LHCN-M2 (cell line): ENCODE results near the gene KISS1R. TPM values are rescaled to one million over a fixed set of nuclear protein-coding genes. Genes with fewer than 3 reads are reported as not detected.
A peak's percentile ranks its signal among the peaks of the same experiment; 100 is the strongest.

Source experiments
- DNase-seq: peaks from one replicate; pipeline ENCODE4 v3.0.0-alpha.2; 2012; ENCODE audit warnings: low read depth
- total RNA-seq: library from RNA; depleted of rRNA; stranded (reverse); fragments of >200 nt; gene quantifications from 2 replicates; pipeline ENCODE4 v1.2.3, GENCODE V29; 2014

Gene KISS1R
- total RNA-seq, 1 experiment from 2014 or later, result not detected

GRCh38 chr19:934865-935479 lies 17.8 kb downstream of the KISS1R start:
- peak; percentile 43 for DNase-seq

- DNase-seq, result no peak
These were observed 19.0 kb downstream of the KISS1R start for GRCh38 chr19:936175-936546.

- no peak for DNase-seq
These were observed 20.1 kb downstream of the KISS1R start for GRCh38 chr19:937259-937694.

- DNase-seq, result no peak
These were observed 21.2 kb downstream of the KISS1R start for GRCh38 chr19:938233-938923.

- DNase-seq, result no peak
These were observed 22.3 kb downstream of the KISS1R start for GRCh38 chr19:939439-939838.

GRCh38 chr19:939922-940321 lies 22.8 kb downstream of the KISS1R start:
- DNase-seq, result no peak

- DNase-seq, result peak; percentile 72
These were observed 23.6 kb downstream of the KISS1R start for GRCh38 chr19:940591-941291.

GRCh38 chr19:941292-942132 lies 24.4 kb downstream of the KISS1R start:
- DNase-seq, result no peak

- DNase-seq, result no peak
These were observed 25.1 kb downstream of the KISS1R start for GRCh38 chr19:942133-942645.

GRCh38 chr19:943551-944170 lies 26.5 kb downstream of the KISS1R start:
- no peak for DNase-seq

GRCh38 chr19:944171-944567 lies 27.0 kb downstream of the KISS1R start:
- DNase-seq, result no peak

- DNase-seq, result no peak
These were observed 27.6 kb downstream of the KISS1R start for GRCh38 chr19:944663-945241.

GRCh38 chr19:945401-946252 lies 28.5 kb downstream of the KISS1R start:
- no peak for DNase-seq

GRCh38 chr19:947090-947706 lies 30.1 kb downstream of the KISS1R start:
- no peak for DNase-seq

- no peak for DNase-seq
These were observed 30.8 kb downstream of the KISS1R start for GRCh38 chr19:947707-948539.

GRCh38 chr19:948842-949496 lies 31.8 kb downstream of the KISS1R start:
- DNase-seq, result no peak

- no peak for DNase-seq
These were observed 33.4 kb downstream of the KISS1R start for GRCh38 chr19:950352-951066.
